ENCODE measurements around the gene CSPG4.
A peak's percentile ranks its signal among the peaks of the same experiment; 100 is the strongest.

CSPG4 gene

GRCh38 chr15:75650908-75651809 lies 61.5 kb downstream of the CSPG4 start:
- Histone ChIP-seq H2AFZ (ENCODE audit: low read length) (no peak overlapping the region), H3K18ac (ENCODE audit: low read length) (no peak overlapping the region), H2BK5ac (ENCODE audit: low read length) (no peak overlapping the region), H3K23ac (ENCODE audit: low read depth, low read length, poor library complexity) (peak overlapping the region; percentile 3), H3K14ac (ENCODE audit: low read length) (no peak overlapping the region), H3K27me3 (ENCODE audit: control insufficient read depth in 3 of 3, insufficient read depth in 3 of 3, low read depth in 1 of 3, low read length in 3 of 3) (peaks cover 0 to 8% (median 0%) of the 10 kb centered on the region in 3 experiments), H3K4me3 (ENCODE audit: low read length in 2 of 2) (no peak overlapping the region), H3K36me3 (replicated peaks in 1 of 2; ENCODE audit: control insufficient read depth in 2 of 2, insufficient read depth in 2 of 2, low read length in 2 of 2) (peaks cover 21 to 61% of the 10 kb centered on the region in 2 donors), H3K4me1 (ENCODE audit: control insufficient read depth in 2 of 2, insufficient read depth in 1 of 2, low read depth in 1 of 2, low read length in 2 of 2) (peaks cover 44 to 45% of the 10 kb centered on the region in 2 donors), H4K91ac (ENCODE audit: low read depth, low read length, poor library complexity) (no peak overlapping the region), H3K27ac (replicated peaks; ENCODE audit: low read length) (no peak overlapping the region), H2BK15ac (ENCODE audit: low read length) (no peak overlapping the region), H2BK120ac (ENCODE audit: low read depth, low read length) (no peak overlapping the region), H4K8ac (ENCODE audit: low read depth, low read length) (no peak overlapping the region), H3K4me2 (ENCODE audit: insufficient read depth, low read length, poor library complexity, severe bottlenecking) (no peak overlapping the region), H3K9ac (ENCODE audit: low read depth, low read length, poor library complexity) (peak overlapping the region; percentile 74), H3K79me1 (ENCODE audit: low read depth, low read length) (peaks cover 18% of the 10 kb centered on the region), H3K9me3 (replicated peaks in 1 of 2; ENCODE audit: control insufficient read depth in 2 of 2, insufficient read depth in 1 of 2, low read depth in 1 of 2, low read length in 2 of 2) (no peaks in the 10 kb centered on the region), H3K4ac (ENCODE audit: low read length) (no peak overlapping the region), H2BK12ac (ENCODE audit: low read length) (no peak overlapping the region), H2AK5ac (ENCODE audit: low read depth, low read length) (no peak overlapping the region)
- no peak for DNase-seq (ENCODE audit: low spot score)
- no CpG with 5 or more reads among the region's 9 CpGs for WGBS, 2 donors (ENCODE audit: extremely low coverage in 2 of 2, insufficient read length in 2 of 2, insufficient replicate concordance in 1 of 2)

DNA sequence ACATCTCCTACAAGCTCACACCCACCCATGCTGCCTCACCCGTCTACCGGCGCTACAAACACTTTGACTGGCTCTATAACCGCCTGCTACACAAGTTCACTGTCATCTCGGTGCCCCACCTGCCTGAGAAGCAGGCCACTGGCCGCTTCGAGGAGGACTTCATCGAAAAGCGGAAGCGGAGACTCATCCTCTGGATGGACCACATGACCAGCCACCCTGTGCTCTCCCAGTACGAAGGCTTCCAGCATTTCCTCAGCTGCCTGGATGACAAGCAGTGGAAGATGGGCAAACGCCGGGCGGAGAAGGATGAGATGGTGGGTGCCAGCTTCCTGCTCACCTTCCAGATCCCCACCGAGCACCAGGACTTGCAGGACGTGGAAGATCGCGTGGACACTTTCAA lies 62.8 kb downstream of the CSPG4 start:
- Histone ChIP-seq H3K9ac (ENCODE audit: low read depth, low read length, poor library complexity) (peak overlapping the region; percentile 34), H3K27ac (replicated peaks; ENCODE audit: low read length) (no peak overlapping the region), H2BK12ac (ENCODE audit: low read length) (no peak overlapping the region), H3K4ac (ENCODE audit: low read length) (no peak overlapping the region), H3K9me3 (replicated peaks in 1 of 2; ENCODE audit: control insufficient read depth in 2 of 2, insufficient read depth in 1 of 2, low read depth in 1 of 2, low read length in 2 of 2) (no peaks in the 10 kb centered on the region), H3K79me1 (ENCODE audit: low read depth, low read length) (peaks cover 18% of the 10 kb centered on the region), H2AK5ac (ENCODE audit: low read depth, low read length) (peak overlapping the region; percentile 23), H2BK120ac (ENCODE audit: low read depth, low read length) (no peak overlapping the region), H2AFZ (ENCODE audit: low read length) (no peak overlapping the region), H4K8ac (ENCODE audit: low read depth, low read length) (no peak overlapping the region), H3K4me1 (ENCODE audit: control insufficient read depth in 2 of 2, insufficient read depth in 1 of 2, low read depth in 1 of 2, low read length in 2 of 2) (peaks cover 44 to 45% of the 10 kb centered on the region in 2 donors), H4K91ac (ENCODE audit: low read depth, low read length, poor library complexity) (no peak overlapping the region), H3K23ac (ENCODE audit: low read depth, low read length, poor library complexity) (peak overlapping the region; percentile 83), H3K14ac (ENCODE audit: low read length) (no peak overlapping the region), H3K4me2 (ENCODE audit: insufficient read depth, low read length, poor library complexity, severe bottlenecking) (no peak overlapping the region), H2BK5ac (ENCODE audit: low read length) (no peak overlapping the region), H3K27me3 (ENCODE audit: control insufficient read depth in 3 of 3, insufficient read depth in 3 of 3, low read depth in 1 of 3, low read length in 3 of 3) (peaks cover 0 to 9% (median 0%) of the 10 kb centered on the region in 3 experiments), H3K4me3 (ENCODE audit: low read length in 2 of 2) (peak overlapping the region in 1 of 2 donors; percentile 98), H3K18ac (ENCODE audit: low read length) (no peak overlapping the region), H2BK15ac (ENCODE audit: low read length) (no peak overlapping the region), H3K36me3 (replicated peaks in 1 of 2; ENCODE audit: control insufficient read depth in 2 of 2, insufficient read depth in 2 of 2, low read length in 2 of 2) (peaks cover 18 to 48% of the 10 kb centered on the region in 2 donors)
- DNase-seq (ENCODE audit: low spot score) = no peak
- WGBS, 2 donors (ENCODE audit: extremely low coverage in 2 of 2, insufficient read length in 2 of 2, insufficient replicate concordance in 1 of 2) = no CpG with 5 or more reads among the region's 18 CpGs

GRCh38 chr15:75649045-75649761 lies 63.4 kb downstream of the CSPG4 start:
- no peak overlapping the region for H2AFZ ChIP-seq (ENCODE audit: low read length)
- H3K18ac ChIP-seq (ENCODE audit: low read length) = peak overlapping the region; percentile 34
- no peak overlapping the region for H2BK15ac ChIP-seq (ENCODE audit: low read length)
- peak overlapping the region; percentile 79 for H2AK5ac ChIP-seq (ENCODE audit: low read depth, low read length)
- H3K27me3 ChIP-seq (ENCODE audit: control insufficient read depth in 3 of 3, insufficient read depth in 3 of 3, low read depth in 1 of 3, low read length in 3 of 3) = peaks cover 0 to 9% (median 0%) of the 10 kb centered on the region in 3 experiments
- H2BK12ac ChIP-seq (ENCODE audit: low read length) = peak overlapping the region; percentile 12
- peak overlapping the region; percentile 24 for H2BK120ac ChIP-seq (ENCODE audit: low read depth, low read length)
- DNase-seq (ENCODE audit: low spot score) = no peak
- peak overlapping the region; percentile 83 for H3K23ac ChIP-seq (ENCODE audit: low read depth, low read length, poor library complexity)
- peak overlapping the region; percentile 99 for H3K4me2 ChIP-seq (ENCODE audit: insufficient read depth, low read length, poor library complexity, severe bottlenecking)
- peaks cover 15% of the 10 kb centered on the region for H3K79me1 ChIP-seq (ENCODE audit: low read depth, low read length)
- H3K4me3 ChIP-seq (ENCODE audit: low read length in 2 of 2) = peak overlapping the region; percentile 96 to 98
- H3K9me3 ChIP-seq (replicated peaks in 1 of 2; ENCODE audit: control insufficient read depth in 2 of 2, insufficient read depth in 1 of 2, low read depth in 1 of 2, low read length in 2 of 2) = no peaks in the 10 kb centered on the region
- no peak overlapping the region for H3K27ac ChIP-seq (replicated peaks; ENCODE audit: low read length)
- H3K4me1 ChIP-seq (ENCODE audit: control insufficient read depth in 2 of 2, insufficient read depth in 1 of 2, low read depth in 1 of 2, low read length in 2 of 2) = peaks cover 44 to 45% of the 10 kb centered on the region in 2 donors
- no peak overlapping the region for H2BK5ac ChIP-seq (ENCODE audit: low read length)
- H3K36me3 ChIP-seq (replicated peaks in 1 of 2; ENCODE audit: control insufficient read depth in 2 of 2, insufficient read depth in 2 of 2, low read length in 2 of 2) = peaks cover 14 to 41% of the 10 kb centered on the region in 2 donors
- H4K91ac ChIP-seq (ENCODE audit: low read depth, low read length, poor library complexity) = no peak overlapping the region
- WGBS, 2 donors (ENCODE audit: extremely low coverage in 2 of 2, insufficient read length in 2 of 2, insufficient replicate concordance in 1 of 2) = no CpG with 5 or more reads among the region's 19 CpGs
- peak overlapping the region; percentile 83 for H3K9ac ChIP-seq (ENCODE audit: low read depth, low read length, poor library complexity)
- H3K14ac ChIP-seq (ENCODE audit: low read length) = peak overlapping the region; percentile 77
- H3K4ac ChIP-seq (ENCODE audit: low read length) = no peak overlapping the region
- H4K8ac ChIP-seq (ENCODE audit: low read depth, low read length) = no peak overlapping the region

All from neuronal stem cell (in vitro differentiated cells).